NCI-H2196 (cell line): ENCODE results near the gene ZNF738.

Source experiments
- DNase-seq: peaks from one replicate; lab custom pipeline; 2025; ENCODE audit not compliant: unreplicated experiment; lab: John Stamatoyannopoulos, UW

Gene ZNF738

DNA sequence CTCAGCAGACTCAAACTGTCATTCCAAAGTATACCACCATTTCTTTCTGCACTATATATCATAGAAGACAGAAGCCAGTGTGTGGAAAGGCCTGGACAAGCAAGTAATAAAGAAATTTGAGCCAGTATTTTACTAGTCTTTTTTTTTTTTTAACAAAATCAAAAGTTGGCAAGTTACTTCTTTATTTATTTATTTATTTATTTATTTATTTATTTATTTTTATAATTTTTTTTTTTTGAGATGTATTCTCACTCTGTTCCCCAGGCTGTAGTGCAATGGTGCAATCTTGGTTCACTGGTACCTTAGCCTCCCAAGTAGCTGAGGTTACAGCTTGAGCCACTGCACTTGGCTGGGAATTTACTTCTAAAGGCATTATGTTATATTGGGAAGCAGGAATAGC lies 63.4 kb downstream of the ZNF738 start:
- no peak for DNase-seq

DNA sequence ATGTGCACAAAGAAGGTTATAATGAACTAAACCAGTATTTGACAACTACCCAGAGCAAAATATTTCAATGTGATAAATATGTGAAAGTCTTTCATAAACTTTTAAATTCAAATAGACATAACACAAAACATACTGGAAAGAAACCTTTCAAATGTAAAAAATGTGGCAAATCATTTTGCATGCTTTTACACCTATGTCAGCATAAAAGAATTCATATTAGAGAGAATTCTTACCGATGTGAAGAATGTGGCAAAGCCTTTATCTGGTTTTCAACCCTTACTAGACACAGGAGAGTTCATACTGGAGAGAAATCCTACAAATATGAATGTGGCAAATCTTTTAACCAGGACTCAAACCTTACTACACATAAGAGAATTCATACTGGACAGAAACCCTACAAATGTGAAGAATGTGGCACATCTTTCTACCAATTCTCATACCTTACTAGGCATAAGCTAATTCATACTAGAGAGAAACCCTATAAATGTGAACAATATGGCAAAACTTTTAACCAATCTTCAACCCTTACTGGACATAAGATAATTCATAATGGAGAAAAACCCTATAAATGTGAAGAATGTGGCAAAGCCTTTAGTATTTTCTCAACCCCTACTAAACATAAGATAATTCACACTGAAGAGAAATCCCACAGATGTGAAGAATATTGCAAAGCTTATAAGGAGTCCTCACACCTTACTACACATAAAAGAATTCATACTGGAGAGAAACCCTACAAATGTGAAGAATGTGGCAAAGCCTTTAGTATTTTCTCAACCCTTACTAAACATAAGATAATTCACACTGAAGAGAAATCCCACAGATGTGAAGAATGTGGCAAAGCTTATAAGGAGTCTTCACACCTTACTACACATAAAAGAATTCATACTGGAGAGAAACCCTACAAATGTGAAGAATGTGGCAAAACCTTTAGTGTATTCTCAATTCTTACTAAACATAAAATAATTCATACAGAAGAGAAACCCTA lies 64.5 kb downstream of the ZNF738 start:
- DNase-seq: no peak
